ENCODE results near the gene ARID1B.

The ARID1B gene

DNA sequence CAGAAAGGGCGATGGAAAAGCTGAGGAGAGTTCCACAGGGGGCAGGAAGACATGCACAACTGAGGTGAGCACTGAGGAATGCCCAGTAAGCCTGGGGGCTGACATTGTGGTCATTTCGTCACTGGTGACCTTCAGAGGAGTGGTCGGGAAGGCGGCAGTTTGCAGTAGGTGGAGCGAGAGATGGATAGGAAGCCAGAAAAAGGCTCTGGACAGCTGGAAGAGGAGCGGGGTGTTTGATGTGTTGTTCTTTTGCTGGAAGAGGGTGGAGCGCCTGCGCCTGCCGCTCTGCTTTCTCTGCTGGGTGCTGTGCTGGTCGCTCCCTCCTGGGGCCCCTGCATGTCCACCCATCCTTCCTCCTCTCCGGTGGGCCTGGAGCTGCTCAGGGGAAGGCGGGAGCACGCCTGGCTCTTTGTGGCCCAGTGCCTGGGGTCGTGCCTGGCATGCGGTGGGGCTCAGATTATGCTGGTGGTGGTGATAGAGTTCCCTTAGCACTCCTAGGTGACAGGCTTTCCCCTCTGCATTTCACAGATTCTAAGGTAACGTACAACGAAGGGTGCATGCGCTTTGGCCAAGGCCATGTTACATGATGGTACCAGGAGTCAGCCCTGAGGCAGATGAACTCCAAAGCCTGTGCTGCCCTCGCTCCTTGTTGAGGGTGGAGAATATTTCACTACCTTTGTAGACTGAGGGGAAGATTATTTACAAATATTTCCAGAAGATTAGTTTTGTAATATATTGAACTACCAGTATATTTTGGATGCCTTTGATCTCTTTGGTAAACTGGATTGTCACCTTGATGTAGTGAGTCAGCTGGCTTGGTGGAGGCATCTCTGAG lies 20.9 kb downstream of the ARID1B start:
- ChIA-PET POLR2A (no interaction called here), CTCF (interaction anchor here (1.6 kb wide), 1 partner anchor 9 kb away, joined by 4 read pairs; no protein-coding TSS in a partner anchor)
- TF ChIP-seq, protein P1, sequence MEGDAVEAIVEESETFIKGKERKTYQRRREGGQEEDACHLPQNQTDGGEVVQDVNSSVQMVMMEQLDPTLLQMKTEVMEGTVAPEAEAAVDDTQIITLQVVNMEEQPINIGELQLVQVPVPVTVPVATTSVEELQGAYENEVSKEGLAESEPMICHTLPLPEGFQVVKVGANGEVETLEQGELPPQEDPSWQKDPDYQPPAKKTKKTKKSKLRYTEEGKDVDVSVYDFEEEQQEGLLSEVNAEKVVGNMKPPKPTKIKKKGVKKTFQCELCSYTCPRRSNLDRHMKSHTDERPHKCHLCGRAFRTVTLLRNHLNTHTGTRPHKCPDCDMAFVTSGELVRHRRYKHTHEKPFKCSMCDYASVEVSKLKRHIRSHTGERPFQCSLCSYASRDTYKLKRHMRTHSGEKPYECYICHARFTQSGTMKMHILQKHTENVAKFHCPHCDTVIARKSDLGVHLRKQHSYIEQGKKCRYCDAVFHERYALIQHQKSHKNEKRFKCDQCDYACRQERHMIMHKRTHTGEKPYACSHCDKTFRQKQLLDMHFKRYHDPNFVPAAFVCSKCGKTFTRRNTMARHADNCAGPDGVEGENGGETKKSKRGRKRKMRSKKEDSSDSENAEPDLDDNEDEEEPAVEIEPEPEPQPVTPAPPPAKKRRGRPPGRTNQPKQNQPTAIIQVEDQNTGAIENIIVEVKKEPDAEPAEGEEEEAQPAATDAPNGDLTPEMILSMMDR (IDR thresholded peaks at IDR 0.05; ENCODE audit: control extremely low read depth, extremely low read depth, low read depth, missing control alignments) = no peak
- no peak for DNase-seq (ENCODE audit: extremely low spot score)

DNA sequence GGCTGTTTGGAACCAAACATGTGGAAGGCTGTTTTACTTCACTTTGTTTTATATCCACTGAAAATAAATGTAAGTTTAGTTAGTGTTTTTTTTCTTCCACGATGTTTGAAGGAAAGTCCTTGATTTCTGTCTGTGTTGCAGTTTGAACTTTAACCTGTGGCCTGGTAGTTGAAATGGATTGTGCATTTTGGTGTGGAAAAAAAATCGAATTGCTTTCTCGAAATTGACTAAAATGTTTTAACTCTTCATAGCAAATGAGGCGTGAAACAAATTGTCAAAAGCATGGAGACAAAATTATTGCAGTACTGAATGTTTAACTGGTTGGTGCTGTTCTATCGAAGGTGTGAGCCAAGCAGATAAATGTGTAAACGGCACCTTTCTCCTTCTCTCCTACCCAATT lies 24.5 kb downstream of the ARID1B start:
- TF ChIP-seq, protein P1 (IDR thresholded peaks at IDR 0.05; ENCODE audit: control extremely low read depth, extremely low read depth, low read depth, missing control alignments) = no peak

DNA sequence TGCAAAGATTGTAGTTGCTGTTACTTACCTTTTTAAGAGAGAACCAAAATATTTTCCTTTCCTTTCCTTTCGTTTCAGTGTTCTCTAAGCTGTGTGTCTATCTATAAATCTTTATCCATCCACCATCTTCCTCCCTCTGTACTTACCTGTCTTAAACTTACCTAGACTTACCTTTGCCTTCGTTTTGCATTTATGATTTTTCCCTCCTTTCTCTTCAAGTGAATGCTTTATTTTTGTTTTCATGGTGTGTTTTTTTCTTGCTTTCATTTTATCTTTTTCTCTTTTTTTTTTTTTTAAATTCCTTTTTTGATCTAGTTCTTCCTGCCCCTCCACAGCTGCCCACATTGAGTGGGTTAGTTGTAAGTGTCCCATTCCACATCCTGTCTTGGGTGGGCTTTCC lies 26.2 kb downstream of the ARID1B start:
- DNase-seq (ENCODE audit: extremely low spot score) = no peak
- TF ChIP-seq, protein P1 (IDR thresholded peaks at IDR 0.05; ENCODE audit: control extremely low read depth, extremely low read depth, low read depth, missing control alignments) = no peak
- ChIA-PET POLR2A (no interaction called here), CTCF (interaction anchor here (0.6 to 2.1 kb wide), 6 partner anchors 11 to 17 kb away, joined by 3 to 6 read pairs (median 3); no protein-coding TSS in a partner anchor)

More for the DNA sequence above, 24.5 kb downstream of the ARID1B start:
- CTCF ChIA-PET = interaction anchor here (0.9 to 2.1 kb wide), 4 partner anchors 9 to 34 kb away, joined by 3 to 6 read pairs (median 3); no protein-coding TSS in a partner anchor
- POLR2A ChIA-PET = interaction anchor here (0.7 kb wide), 1 partner anchor 24 kb away, joined by 9 read pairs; no protein-coding TSS in a partner anchor
- DNase-seq (ENCODE audit: extremely low spot score) = no peak

DNA sequence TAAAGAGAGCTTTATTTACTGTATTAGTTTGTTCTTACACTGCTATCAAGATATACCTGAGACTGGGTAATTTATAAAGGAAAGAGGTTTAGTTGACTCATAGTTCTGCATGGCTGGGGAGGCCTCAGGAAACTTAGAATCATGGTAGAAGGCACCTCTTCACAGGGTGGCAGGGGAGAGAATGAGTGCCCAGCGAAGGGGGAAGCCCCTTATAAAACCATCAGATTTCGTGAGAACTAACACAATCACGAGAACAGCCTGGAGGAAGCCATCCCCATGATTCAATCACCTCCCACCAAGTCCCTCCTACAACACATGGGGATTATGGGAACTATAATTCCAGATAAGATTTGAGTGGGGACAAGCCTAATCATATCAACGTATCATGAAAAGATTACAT lies 27.2 kb downstream of the ARID1B start:
- POLR2A ChIA-PET = no interaction called here
- TF ChIP-seq, protein P1 (IDR thresholded peaks at IDR 0.05; ENCODE audit: control extremely low read depth, extremely low read depth, low read depth, missing control alignments) = no peak
- no peak for DNase-seq (ENCODE audit: extremely low spot score)
- CTCF ChIA-PET = interaction anchor here (1.1 to 1.3 kb wide), 3 partner anchors 11 to 243 kb away, joined by 3 to 4 read pairs (median 3); no protein-coding TSS in a partner anchor

DNA sequence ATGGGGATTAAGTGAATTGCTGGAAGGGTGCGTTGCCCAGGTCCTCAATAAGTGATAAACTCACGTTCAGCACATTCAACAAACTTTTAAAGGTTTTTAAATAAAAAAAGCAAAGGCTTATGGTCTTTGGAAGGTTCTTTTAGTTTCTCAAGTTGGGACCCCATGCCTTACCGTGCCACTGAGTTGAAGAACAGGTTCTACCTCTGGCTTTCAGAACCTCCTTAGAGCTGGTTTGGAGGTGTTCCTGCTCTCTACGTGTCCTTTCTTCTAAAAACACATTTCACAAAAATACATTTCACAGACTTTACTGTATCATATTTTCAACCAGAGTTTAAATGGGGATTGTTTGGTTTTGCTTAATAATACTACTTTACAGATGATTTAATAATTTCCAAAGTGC lies 29.0 kb downstream of the ARID1B start:
- CTCF ChIA-PET = interaction anchor here (1.0 to 2.3 kb wide), 7 partner anchors 9 to 215 kb away, joined by 3 to 11 read pairs (median 4); no protein-coding TSS in a partner anchor

DNA sequence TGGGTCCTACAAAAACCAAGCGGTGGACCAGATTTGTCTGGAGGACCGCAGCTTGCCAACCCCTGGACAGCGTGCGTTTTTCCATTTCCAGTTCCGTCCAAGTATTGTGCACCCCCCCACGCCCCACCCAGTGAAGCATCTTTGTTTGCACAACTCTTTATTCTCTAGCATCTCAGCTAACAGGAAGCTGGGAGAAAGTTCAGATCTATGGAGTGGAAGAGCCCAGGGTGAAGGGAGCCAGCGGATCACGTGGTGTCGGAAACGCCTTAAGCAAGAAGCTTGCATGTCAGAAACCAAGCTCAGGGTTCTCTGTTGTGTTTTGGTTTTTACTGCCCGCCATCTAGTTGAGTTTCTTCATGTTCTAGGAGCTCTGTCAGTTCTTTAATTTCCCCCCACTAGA lies 29.9 kb downstream of the ARID1B start:
- TF ChIP-seq, protein P1 (IDR thresholded peaks at IDR 0.05; ENCODE audit: control extremely low read depth, extremely low read depth, low read depth, missing control alignments) = no peak
- no peak for DNase-seq (ENCODE audit: extremely low spot score)
- ChIA-PET POLR2A (interaction anchor here (1.2 kb wide), 1 partner anchor 11 kb away, joined by 4 read pairs; no protein-coding TSS in a partner anchor), CTCF (interaction anchor here (0.6 to 2.3 kb wide), 9 partner anchors 9 to 242 kb away, joined by 3 to 11 read pairs (median 4); no protein-coding TSS in a partner anchor)

More for the DNA sequence above, 29.0 kb downstream of the ARID1B start:
- POLR2A ChIA-PET = interaction anchor here (1.2 kb wide), 1 partner anchor 10 kb away, joined by 4 read pairs; no protein-coding TSS in a partner anchor
- TF ChIP-seq, protein P1 (IDR thresholded peaks at IDR 0.05; ENCODE audit: control extremely low read depth, extremely low read depth, low read depth, missing control alignments) = no peak
- DNase-seq (ENCODE audit: extremely low spot score) = no peak

All from GM10248 (cell line).